HG02970 (cell line): ENCODE results near the gene LRMDA.

Experiments used
- ATAC-seq: cut with Tn5 transposase; IDR thresholded peaks from one replicate; pipeline ENCODE4 v1.9.1; 2021; ENCODE audit warnings: mild to moderate bottlenecking, moderate library complexity, moderate number of reproducible peaks; ENCODE audit not compliant: unreplicated experiment, low FRiP score

LRMDA gene

GRCh38 chr10:76354212-76354738, 922.9 kb downstream of the LRMDA start:
- ATAC-seq = no peak

- ATAC-seq = no peak
These were observed 923.5 kb downstream of the LRMDA start for GRCh38 chr10:76354921-76355320.

GRCh38 chr10:76356557-76356956, 925.1 kb downstream of the LRMDA start:
- ATAC-seq = no peak

GRCh38 chr10:76357726-76358415, 926.4 kb downstream of the LRMDA start:
- ATAC-seq = no peak

GRCh38 chr10:76358743-76359395, 927.4 kb downstream of the LRMDA start:
- no peak for ATAC-seq

GRCh38 chr10:76375761-76376160, 944.3 kb downstream of the LRMDA start:
- no peak for ATAC-seq

- no peak for ATAC-seq
These were observed 951.0 kb downstream of the LRMDA start for GRCh38 chr10:76382381-76382851.

- no peak for ATAC-seq
These were observed 957.0 kb downstream of the LRMDA start for GRCh38 chr10:76388321-76389023.

- ATAC-seq = no peak
These were observed 962.7 kb downstream of the LRMDA start for GRCh38 chr10:76393875-76394706.

GRCh38 chr10:76394707-76395042, 963.3 kb downstream of the LRMDA start:
- ATAC-seq = no peak

GRCh38 chr10:76395251-76395650, 963.8 kb downstream of the LRMDA start:
- ATAC-seq = no peak

GRCh38 chr10:76396134-76396533, 964.7 kb downstream of the LRMDA start:
- no peak for ATAC-seq

- ATAC-seq = no peak
These were observed 966.0 kb downstream of the LRMDA start for GRCh38 chr10:76397181-76398042.

GRCh38 chr10:76398043-76398710, 966.8 kb downstream of the LRMDA start:
- no peak for ATAC-seq

- no peak for ATAC-seq
These were observed 967.8 kb downstream of the LRMDA start for GRCh38 chr10:76399226-76399625.

- no peak for ATAC-seq
These were observed 969.6 kb downstream of the LRMDA start for GRCh38 chr10:76401006-76401405.

- ATAC-seq = no peak
These were observed 972.5 kb downstream of the LRMDA start for GRCh38 chr10:76403912-76404311.

GRCh38 chr10:76404531-76404930, 973.1 kb downstream of the LRMDA start:
- ATAC-seq = no peak

GRCh38 chr10:76405922-76406321, 974.5 kb downstream of the LRMDA start:
- ATAC-seq = no peak
